ELR (cell line): ENCODE results near the gene NMRK2.
"Not testable (repeated sequence)": the region's sequence is repeated elsewhere in the genome, so short reads cannot be mapped to it uniquely, and the experiment has no call there.

Experiments used
- DNase-seq: peaks from one replicate; pipeline ENCODE4 v3.0.0-alpha.2; 2015; ENCODE audit warnings: low read depth

NMRK2 gene

GRCh38 chr19:3932931-3933810 is at the start of gene NMRK2:
TSS of gene NMRK2 (plus strand) at chr19:3933069. CDS start at chr19:3933672, 603 bp downstream.
- DNase-seq: no peak

GRCh38 chr19:3890591-3890990 is 42.3 kb upstream of the NMRK2 start:
- no peak for DNase-seq

- no peak for DNase-seq
These were observed 39.2 kb upstream of the NMRK2 start for GRCh38 chr19:3893509-3894179.

GRCh38 chr19:3894959-3895358 is 37.9 kb upstream of the NMRK2 start:
- not testable (repeated sequence) for DNase-seq

- DNase-seq: no peak
These were observed 37.1 kb upstream of the NMRK2 start for GRCh38 chr19:3895788-3896187.

GRCh38 chr19:3897936-3898335 is 34.9 kb upstream of the NMRK2 start:
- DNase-seq: no peak

GRCh38 chr19:3898426-3898825 is 34.4 kb upstream of the NMRK2 start:
- no peak for DNase-seq

GRCh38 chr19:3899531-3900294 is 33.2 kb upstream of the NMRK2 start:
- no peak for DNase-seq

GRCh38 chr19:3902317-3902973 is 30.4 kb upstream of the NMRK2 start:
- DNase-seq: no peak

GRCh38 chr19:3904233-3904632 is 28.6 kb upstream of the NMRK2 start:
- no peak for DNase-seq

- no peak for DNase-seq
These were observed 25.1 kb upstream of the NMRK2 start for GRCh38 chr19:3907626-3908265.

GRCh38 chr19:3908266-3909054 is 24.4 kb upstream of the NMRK2 start:
- no peak for DNase-seq

GRCh38 chr19:3910105-3910504 is 22.8 kb upstream of the NMRK2 start:
- no peak for DNase-seq

- no peak for DNase-seq
These were observed 18.7 kb upstream of the NMRK2 start for GRCh38 chr19:3914199-3914598.

- DNase-seq: no peak
These were observed 16.8 kb upstream of the NMRK2 start for GRCh38 chr19:3916033-3916432.

GRCh38 chr19:3919793-3920192 is 13.1 kb upstream of the NMRK2 start:
- DNase-seq: no peak

GRCh38 chr19:3923096-3923758 is 9.6 kb upstream of the NMRK2 start:
- DNase-seq: no peak

GRCh38 chr19:3923912-3924311 is 9.0 kb upstream of the NMRK2 start:
- no peak for DNase-seq

- no peak for DNase-seq
These were observed 1.8 kb upstream of the NMRK2 start for GRCh38 chr19:3931041-3931440.
